Breast epithelium (tissue), 3 donors: ENCODE data around the gene PGS1.

ENCODE experiments used
- POLR2A ChIP-seq: fragments of 450-650 bp; IDR thresholded peaks from one replicate; pipeline ENCODE4 v1.6.1; 2016; ENCODE audit warnings: antibody characterized with exemption, mild to moderate bottlenecking, moderate library complexity
- POLR2AphosphoS5 ChIP-seq, 3 donors: sonication (generic); formaldehyde crosslinking; IDR thresholded peaks; one replicate each; pipeline ENCODE4 v1.6.1; 2017; ENCODE audit warnings: antibody characterized with exemption in 3 of 3
- TF ChIP-seq, protein P1 (sequence below), 3 donors: fragments of 450-650 bp; IDR thresholded peaks; one replicate each; pipeline ENCODE4 v1.5.1; 2016 to 2017; ENCODE audit warnings: antibody characterized with exemption in 3 of 3, mild to moderate bottlenecking in 3 of 3, moderate library complexity in 3 of 3

DNA sequence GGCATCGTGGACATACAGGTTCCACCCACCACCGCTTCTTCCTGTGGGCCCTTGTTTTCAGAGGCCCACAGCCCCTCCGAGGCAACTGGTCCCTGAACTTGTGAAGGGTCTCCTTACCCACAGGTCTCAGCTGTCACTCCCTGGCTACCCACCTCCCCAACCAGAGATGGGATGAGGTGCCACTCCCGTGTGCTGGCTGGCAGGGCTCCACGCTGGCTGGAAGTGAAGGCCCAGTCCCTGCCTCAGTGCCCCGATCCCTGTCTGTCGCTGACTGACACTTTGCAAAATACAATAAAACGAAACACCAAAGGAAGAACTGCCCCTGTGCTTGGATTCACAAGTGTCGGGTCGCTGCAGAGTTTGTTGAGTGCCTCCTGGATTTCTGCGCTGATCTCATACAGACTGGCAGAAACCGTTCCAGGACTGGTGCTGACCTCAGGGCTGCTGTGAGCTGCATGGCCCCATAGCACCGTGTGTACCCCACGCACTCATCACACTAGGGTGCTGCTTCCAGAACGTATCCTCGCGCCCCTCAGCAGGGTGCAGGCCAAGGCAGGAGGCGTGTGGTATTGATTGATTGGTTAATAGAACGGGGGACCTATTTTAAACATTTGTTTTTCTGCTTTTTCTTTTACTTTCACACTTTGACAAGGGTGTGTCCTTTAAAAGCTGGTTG is 57.0 kb downstream of the PGS1 start:
- TF ChIP-seq, protein P1, sequence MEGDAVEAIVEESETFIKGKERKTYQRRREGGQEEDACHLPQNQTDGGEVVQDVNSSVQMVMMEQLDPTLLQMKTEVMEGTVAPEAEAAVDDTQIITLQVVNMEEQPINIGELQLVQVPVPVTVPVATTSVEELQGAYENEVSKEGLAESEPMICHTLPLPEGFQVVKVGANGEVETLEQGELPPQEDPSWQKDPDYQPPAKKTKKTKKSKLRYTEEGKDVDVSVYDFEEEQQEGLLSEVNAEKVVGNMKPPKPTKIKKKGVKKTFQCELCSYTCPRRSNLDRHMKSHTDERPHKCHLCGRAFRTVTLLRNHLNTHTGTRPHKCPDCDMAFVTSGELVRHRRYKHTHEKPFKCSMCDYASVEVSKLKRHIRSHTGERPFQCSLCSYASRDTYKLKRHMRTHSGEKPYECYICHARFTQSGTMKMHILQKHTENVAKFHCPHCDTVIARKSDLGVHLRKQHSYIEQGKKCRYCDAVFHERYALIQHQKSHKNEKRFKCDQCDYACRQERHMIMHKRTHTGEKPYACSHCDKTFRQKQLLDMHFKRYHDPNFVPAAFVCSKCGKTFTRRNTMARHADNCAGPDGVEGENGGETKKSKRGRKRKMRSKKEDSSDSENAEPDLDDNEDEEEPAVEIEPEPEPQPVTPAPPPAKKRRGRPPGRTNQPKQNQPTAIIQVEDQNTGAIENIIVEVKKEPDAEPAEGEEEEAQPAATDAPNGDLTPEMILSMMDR (IDR thresholded peaks at IDR 0.05), result no peak
- TF ChIP-seq POLR2A (no peak), POLR2AphosphoS5 (IDR thresholded peaks at IDR 0.05) (no peak)
